ENCODE measurements around the gene ACOXL. TPM values are rescaled to one million over a fixed set of nuclear protein-coding genes. Genes with fewer than 3 reads are reported as not detected.

ACOXL gene
- total RNA-seq, 1 experiment from 2014 or later, result not detected

DNA sequence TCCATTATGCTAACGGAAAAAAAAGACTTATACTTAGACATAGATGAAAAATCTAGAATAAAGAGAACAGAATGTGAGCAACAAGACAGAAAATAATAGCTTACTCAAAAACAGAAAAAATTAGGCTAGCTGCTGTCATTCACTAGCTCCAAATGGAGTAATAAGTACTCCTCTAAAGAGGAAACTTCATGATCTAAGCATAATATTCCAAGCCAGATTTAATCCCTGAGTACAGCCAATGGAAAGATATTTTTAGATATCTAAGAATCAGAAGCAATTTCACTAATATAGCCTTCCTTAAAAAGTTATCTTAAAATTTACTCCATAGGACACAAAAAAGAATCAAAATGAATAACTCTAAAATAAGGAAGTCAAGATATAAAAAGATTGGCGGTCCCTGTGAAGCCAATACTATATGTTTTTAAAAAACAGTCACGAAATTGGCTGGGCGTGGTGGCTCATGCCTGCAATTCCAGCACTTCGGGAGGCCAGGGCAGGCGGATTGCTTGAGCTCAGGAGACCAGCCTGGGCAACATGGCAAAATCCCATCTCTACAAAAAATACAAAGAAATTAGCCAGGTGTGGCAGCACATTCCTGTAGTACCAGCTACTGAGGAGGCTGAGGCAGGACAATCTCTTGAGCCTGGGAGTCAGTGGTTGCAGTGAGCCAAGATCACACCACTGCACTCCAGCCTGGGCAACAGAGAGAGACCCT, 265.1 kb downstream of the ACOXL start:
- no peak for DNase-seq (ENCODE audit: low read depth)

DNA sequence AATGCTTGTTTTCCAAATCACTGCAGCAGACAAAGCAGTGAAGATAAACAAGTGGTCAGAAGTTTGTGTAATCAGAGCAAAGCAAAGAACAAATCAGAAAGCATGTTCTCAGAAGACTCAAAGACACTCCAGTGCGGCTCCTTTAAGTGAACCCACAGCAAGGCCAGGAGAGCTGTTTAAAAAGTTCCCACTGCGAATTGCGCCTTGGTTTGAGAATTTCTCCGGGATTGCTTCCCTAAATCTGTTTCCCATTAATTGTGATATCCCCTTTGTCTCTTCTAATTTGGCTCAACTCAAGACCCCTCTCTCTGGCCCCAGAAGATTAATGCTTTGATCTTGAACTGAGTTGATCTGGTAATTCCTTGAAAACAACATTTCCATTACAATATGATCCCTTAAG, 265.9 kb downstream of the ACOXL start:
- no peak for DNase-seq (ENCODE audit: low read depth)

DNA sequence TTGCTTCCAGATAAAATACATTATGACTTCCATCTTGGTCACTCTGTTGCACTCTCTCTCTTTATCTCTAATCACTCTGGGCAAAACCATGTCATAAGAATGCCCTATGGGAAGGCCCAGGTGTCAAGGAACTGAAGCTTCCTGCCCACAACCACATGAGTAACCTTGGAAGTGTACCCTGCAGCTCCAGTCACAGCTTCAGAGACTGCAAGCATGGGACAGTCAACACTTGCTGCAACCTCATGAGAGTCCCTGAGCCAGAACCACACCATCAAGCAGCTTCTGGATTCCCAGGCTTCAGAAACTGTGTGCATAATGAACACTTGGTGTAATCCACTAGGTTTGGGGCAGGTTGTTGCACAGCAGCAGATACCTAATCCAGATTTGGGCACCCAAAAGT, 267.3 kb downstream of the ACOXL start:
- no peak for DNase-seq (ENCODE audit: low read depth)

DNA sequence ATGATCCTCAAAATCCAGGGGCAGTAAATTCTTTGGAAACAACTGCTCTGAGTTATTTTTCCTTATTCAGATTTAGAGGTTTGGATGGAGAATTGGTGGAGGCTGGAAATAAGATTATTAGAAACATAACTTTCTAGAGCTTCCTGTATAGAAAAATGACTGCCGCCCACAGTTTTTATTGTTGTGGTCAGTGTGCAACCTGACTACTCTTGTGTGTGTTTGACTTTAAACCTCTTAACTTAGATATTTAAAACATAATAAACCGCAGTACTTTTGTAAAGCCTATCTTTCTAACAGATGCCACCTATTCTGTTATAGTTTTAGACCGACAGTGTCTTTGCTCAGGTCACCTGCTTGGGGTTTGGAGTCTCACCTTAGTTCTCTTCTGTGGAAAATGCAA, 272.9 kb downstream of the ACOXL start:
- DNase-seq (ENCODE audit: low read depth), result no peak

DNA sequence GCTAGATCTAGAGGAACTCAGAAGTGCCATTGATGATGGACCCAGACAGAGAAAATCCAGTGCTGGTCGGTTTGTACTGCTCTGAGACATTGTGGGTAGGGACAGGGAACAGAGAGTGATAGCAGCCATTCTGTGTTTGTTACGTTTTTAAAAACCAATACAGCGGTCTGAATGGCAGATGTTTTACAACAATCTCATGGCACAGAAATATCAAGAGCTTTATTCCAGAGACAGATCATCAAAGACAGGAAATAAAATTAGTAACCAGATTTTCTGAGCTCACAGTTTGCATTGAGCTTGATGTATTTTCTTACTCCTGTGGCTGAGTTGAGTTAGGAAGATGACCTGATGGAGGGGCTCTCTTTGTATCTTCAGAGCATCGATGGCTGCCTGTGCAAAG, 273.4 kb downstream of the ACOXL start:
- no peak for DNase-seq (ENCODE audit: low read depth)

DNA sequence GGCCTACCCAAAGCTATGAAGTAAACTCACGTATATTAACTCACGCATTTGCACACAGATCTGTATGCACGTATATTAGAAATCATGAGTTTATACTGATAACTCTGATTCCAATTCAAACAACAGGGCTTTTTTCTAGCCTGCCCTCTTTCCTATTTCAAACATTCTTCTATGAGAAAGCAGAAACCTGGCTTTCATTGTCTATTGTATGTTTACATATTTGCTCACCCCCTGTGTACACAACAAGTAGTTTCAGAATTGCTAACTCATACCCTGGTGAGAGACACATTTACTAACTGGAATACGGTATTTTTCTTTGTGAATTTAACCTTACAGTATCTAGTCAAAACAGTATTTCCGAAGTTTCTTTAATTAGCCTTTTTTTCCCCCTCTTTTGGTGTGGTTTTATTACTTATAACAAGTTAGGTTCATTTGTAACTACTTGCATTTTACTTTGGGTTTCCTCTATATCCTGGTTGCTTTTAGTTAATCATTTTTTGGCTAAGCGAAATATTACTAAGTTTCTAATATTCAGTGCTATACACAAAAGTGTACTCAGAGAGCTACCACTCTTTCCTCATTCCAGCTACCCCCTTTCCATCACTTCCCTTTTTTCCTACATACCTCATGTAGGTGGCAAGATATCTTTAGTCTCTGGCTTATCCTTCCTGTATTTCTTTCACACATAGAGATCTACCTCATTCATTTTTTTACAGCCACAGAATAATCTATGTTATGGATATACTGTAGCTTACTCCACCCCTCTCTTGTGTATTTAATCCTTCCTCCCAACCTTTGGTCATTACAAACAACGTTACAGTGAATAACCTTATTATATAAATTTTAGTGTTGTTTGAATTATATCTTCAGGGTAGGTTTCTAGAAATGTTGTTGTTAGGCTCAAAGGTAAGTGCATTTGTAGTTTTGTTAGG, 275.6 kb downstream of the ACOXL start:
- no peak for DNase-seq (ENCODE audit: low read depth)

DNA sequence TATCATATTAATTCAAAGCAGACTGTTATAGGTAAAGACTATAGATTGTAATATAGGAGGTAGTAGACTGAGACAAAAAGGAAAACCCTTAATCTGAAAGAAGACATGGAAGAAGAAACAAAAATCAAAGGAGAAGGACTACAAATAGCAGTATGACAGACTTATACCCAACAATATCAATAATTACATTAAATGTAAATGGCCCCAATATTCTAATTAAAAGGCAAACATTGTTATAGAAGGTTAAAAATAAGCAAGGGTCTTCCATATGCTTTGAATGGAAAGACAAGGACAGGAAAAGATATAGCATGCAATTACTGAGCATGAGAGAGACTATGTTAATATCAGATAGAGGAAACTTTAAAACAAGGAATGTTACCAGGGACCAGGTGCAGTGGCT, 278.8 kb downstream of the ACOXL start:
- DNase-seq (ENCODE audit: low read depth), result no peak

DNA sequence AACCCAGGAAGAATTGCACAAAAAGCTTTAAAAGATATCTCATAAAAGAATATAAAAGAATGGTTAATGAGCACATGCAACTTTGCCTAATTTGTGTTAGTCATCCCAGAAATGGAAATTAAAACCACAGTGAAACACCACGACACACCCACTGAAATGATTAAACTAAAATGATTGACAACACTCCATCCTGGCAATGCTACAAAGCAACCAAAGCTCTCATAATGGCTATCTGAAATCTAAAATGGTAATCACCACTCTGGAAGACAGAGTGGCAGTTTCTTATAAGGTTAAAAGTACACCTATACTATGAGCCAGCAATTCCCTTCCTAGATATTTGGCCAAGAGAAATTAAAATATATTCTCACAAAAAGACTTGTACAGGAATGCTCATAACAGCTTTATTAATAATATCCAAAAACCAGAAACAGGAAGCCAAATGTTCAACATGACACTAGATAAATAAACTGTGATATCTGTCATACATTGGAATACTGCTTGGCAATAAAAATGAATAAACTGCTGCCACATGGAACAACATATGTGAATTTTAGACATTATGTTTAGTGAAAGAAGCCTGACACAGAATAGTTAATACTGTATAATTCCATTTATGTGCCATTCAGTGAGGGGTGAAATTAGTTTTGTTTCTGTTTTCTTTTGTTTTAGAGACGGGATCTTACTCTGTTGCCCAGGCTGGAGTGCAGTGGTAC, 283.1 kb downstream of the ACOXL start:
- no peak for DNase-seq (ENCODE audit: low read depth)

DNA sequence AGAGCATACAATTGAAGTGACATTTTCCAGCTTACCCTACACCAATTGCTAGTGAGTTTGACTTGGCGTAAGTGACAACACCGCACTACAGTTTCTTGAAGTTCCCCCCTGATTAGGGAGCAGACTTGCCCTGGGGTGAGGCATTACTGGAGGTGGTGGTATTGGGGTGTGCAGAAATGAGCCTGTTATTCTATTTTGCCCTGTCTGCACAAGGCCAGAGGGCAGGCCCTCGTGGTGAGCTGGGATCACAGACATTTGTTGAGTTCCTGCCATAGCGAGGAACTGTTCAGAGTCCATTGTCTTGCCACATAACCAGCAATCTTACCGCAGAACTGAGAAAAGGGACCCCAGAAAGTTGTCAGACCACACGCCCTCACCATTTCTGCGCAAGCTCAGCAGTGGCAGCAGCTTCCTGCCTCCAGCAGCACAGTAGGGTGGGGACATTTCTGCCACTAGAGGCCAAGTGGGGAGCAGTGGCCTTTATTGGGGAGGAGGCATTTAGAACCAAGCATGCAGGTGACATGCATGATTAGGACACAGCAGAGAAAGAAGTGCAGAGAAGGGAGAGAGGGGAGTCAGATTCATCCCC, 284.8 kb downstream of the ACOXL start:
- DNase-seq (ENCODE audit: low read depth), result no peak

DNA sequence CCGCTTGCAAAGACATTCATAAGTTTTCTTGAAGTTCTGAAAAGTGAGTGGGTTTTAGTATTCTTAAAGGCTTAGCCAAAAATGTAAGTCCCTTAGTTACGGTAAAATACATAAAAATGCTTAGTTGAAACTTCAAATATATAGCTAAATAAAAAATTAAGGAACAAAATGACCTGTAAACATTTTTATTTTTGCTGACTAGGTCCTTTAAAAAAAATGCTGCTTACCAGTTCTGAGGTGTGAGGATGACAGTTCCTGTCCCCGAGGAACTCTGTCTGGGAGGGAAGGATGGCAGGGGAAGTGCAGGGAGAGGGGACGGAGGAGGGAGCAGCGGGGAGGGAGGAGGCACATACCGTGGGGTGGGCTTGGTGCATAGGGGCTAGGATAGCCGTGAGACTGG, 285.5 kb downstream of the ACOXL start:
- no peak for DNase-seq (ENCODE audit: low read depth)

DNA sequence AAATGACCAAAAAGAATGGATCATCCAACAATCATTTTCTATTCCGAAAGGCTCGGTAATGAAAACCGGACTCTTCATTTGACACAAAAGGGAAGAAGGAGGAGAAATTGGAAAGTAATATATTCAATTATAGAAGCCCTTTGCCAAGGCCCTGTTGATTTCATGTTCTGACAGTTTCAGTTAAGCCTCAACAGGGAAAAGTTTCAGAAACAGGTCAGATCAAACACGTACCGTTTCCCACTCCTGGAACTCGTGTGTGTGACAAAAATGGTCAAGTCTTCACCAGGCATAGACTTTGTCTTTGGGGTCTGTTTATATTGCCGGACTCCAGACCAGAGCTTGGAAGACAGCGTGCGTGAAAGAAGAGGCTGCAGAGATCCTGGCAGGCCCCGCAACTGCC, 287.0 kb downstream of the ACOXL start:
- DNase-seq (ENCODE audit: low read depth), result no peak

DNA sequence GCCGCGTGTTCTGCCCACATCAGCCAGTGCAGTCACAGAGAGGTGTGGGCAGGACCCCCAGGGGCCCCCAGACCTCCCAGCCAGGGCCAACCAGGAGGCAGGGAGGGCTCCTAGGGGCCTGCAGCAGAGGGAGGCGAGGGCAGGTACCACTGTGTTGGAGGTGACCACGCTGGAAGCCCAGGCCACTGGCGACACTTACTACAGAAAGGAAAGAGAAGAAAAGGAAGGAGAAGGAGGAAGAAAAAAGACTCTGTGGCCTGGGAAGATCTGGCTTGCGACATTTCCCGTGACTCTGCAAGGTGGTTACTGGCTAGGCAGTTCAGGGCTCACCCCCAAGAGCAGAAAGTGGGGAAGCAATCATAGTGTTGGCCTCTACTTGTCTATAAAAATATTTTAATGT, 290.3 kb downstream of the ACOXL start:
- no peak for DNase-seq (ENCODE audit: low read depth)

DNA sequence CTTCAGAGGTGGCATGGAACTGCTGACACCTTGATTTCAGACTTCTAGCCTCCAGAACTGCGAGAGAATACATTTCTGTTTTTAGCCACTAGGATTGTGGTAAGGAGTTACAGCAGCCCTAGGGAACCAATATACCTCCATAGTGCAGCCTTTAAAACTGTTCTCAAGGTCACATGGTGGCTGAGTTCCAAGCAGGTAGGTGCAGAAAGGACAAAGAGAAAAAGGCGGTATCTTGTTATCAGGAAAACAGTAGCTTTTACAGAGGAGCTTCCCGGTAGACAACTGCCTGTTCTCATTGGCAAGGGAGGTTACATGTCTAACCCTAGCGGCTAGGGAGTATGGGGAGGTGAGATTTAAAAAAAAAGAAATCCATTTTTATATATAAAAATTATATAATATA, 292.1 kb downstream of the ACOXL start:
- DNase-seq (ENCODE audit: low read depth), result no peak

DNA sequence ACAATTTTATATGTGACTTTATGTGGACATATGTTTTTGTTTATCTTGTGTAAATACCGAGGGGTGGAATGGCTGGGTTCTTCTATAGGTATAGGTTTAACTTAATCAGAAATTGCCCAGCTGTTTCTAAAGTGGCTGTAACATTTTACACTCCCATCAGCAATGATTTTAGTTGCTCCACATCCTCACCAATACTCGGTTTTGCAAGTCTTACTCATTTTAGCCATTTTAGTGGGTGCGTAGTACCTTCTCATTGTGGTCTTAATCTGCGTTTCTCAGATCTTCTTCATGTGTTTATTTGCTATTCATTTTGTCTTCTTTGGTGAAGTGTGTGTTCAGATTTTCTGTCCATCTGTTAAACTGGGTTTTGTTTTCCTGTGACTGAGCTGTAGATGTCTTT, 292.9 kb downstream of the ACOXL start:
- no peak for DNase-seq (ENCODE audit: low read depth)

DNA sequence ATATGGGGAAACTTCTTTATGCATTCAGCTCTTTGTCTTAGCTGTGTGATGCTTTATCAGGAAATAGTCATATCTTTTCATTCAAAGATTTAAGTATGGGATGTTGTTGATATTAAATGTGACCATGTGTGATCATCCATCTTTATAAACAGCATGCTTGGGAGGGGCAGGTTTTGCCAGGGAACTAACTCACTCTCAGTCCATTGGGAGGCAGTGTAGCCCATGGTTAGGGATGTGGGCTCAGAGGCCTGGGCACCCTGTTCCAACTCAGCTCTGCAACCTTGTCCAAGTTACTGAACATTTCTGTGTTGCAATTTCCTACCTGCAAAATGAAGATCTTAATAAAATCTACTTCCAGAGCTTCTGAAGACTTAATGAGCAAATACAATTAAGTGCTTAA, 296.3 kb downstream of the ACOXL start:
- no peak for DNase-seq (ENCODE audit: low read depth)

DNA sequence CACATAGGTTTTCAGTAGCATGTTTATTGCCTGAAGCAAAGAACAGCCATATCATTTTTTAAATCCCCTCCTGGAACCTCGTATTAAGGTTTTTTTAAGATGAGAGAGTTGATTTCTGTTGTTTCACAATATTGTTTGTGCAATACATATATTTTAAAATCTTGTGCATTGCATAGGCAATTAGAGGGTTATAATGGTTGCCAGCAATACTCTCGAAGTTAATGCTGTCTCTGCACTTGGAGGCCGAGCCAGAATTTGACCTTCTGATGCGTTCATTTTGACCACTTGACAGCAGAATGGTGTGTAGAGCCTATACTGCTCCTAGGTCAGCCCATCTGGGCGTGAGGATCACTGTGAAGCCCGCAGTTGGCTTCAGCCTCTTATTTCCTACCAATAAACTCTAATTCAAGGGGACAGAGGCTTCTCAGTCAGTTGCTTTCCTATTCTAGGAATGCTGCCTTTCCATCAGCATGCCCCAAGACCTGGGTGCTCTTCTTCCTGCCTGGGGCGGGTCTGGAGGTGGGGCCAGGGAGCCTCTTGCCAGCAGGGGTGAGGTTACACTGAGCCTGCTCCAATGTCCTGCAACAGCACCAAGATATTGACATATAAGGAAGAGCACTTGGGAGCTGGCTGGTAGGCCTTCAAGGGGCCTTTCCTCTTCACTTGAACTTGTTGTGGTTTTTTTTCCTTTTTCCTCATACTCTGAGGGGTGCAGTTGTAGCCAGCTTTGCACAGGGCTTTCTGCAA, 297.0 kb downstream of the ACOXL start:
- no peak for DNase-seq (ENCODE audit: low read depth)

DNA sequence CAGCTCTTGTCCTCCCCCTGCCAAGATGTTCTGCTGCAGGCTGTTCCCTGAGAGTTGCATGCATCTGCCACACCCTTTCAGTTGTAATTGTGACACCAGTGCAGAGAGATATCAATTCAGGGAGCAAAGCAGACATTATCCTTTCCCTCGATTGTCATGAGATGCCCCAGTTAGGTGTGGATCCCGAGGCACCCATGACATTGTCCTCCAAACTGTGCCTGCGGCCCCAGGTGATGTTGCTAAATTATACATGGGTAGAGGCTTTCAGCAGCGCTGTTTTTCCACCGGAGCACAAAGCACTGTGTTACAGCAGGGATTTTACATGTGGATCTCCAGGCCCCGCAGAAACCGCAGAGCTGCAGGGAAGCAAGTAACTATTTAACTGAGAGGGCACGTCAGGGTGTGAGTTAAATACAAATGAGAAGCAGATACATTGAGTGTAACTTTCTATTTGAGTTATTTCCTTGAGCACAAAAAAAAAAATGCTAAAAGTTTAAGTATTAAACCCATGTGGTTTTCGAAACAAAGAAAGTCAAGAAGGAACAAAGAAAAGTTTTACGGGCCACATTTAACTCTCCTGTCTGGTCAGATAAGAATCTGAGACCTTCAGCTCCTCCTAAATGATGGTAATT, 298.0 kb downstream of the ACOXL start:
- DNase-seq (ENCODE audit: low read depth), result no peak

DNA sequence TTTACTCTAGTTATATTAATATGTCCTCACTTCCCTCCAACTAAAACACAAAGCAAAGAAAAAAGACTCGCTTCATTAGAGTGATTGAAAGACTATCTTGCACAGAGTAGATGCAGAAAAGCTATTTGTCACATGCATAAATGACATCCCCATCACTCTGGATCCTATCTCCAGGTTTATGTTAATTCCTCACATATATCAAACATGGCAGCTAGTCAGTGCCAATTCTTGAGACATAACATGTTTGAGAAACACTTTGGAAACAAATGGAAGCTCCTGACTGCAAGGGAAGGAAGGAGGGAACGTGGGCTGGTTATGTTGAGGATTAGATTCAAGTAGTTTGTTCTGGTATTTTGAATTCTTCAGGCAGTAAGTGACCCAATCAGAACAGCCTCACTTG, 298.6 kb downstream of the ACOXL start:
- no peak for DNase-seq (ENCODE audit: low read depth)

DNA sequence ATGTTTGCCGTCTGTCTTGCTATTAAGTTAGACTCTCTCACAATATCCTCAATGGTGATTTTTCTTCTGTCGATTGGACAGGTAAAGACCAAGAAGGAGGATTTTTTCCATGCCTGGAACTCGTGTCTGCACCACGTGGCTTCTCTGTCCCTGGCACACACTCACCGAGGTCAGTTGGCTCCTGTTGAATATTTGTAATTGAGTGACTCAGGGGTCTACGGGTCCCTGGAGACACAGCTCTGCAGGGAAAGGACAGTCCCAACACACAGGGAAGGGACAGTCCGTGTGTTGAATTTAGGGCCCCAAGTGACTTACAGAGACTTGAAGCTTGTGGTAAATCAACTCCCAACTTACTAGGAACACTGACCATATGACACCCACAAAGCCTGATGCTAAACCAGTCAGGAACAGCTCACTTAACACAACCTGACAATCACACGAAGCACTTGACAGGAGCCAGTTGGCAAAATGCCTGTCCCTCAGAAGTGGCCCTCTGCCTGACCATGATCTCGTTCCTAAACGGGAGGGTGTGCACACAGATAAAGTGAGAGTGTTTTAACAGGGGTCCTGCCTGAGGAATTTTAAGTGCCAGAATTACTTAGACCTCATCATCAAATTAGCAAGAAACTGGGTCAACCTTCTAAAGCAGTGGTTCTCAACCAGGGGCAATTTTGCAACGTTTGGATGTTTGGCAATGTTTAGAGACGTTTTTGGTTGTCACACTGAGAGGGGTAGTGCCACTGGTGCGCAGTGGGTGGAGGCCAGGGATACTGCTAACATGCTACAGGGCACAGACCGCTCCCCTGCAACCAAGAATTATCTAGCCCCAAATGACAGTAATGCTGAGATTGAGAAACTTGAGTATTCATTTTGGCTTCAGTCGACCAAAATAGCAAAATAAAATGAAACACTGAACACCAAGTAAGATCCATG, 299.4 kb downstream of the ACOXL start:
- no peak for DNase-seq (ENCODE audit: low read depth)

Data from HT1080 (cell line).